OCI-LY1 (cell line): Measurements from ENCODE around the gene OSBPL2.

Experiments
- H2AFZ ChIP-seq: fragments of 200-600 bp; sonication (generic), shearing (Covaris generic); 2 replicates; pipeline ENCODE4 v1.6.0; 2014; ENCODE audit warnings: antibody characterized with exemption, mild to moderate bottlenecking, low read length
- H3F3A ChIP-seq: fragments of 200-600 bp; sonication (generic), shearing (Covaris generic); 2 replicates; pipeline ENCODE4 v1.6.0; 2014; ENCODE audit warnings: mild to moderate bottlenecking, antibody characterized with exemption, low read length, moderate library complexity; ENCODE audit not compliant: insufficient read depth
- H3K27ac ChIP-seq: fragments of 200-600 bp; sonication (generic); 2 replicates; pipeline ENCODE4 v1.5.1; 2014; ENCODE audit warnings: low read length, mixed run types, mild to moderate bottlenecking, low read depth; ENCODE audit not compliant: poor library complexity, severe bottlenecking
- H3K27me3 ChIP-seq: fragments of 200-600 bp; sonication (generic); 2 replicates; pipeline ENCODE4 v1.6.0; 2014; ENCODE audit warnings: antibody characterized with exemption, mild to moderate bottlenecking, low read length, moderate library complexity; ENCODE audit not compliant: insufficient read depth
- H3K36me3 ChIP-seq: fragments of 200-600 bp; sonication (generic); 2 replicates; pipeline ENCODE4 v1.6.1; 2014; ENCODE audit warnings: mild to moderate bottlenecking, antibody characterized with exemption, low read length, moderate library complexity, mixed read lengths; ENCODE audit not compliant: insufficient read depth
- H3K4me1 ChIP-seq: fragments of 200-600 bp; sonication (generic); 2 replicates; pipeline ENCODE4 v1.5.1; 2014; ENCODE audit warnings: mild to moderate bottlenecking, low read length, moderate library complexity; ENCODE audit not compliant: insufficient read depth, severe bottlenecking
- H3K4me2 ChIP-seq: fragments of 200-600 bp; sonication (generic), shearing (Covaris generic); 2 replicates; pipeline ENCODE4 v1.6.1; 2014; ENCODE audit warnings: low read length
- H3K4me3 ChIP-seq: fragments of 200-600 bp; sonication (generic); 2 replicates; pipeline ENCODE4 v1.5.1; 2014; ENCODE audit warnings: low read length, low read depth, mild to moderate bottlenecking, mixed read lengths; ENCODE audit not compliant: poor library complexity, severe bottlenecking
- H3K79me2 ChIP-seq: fragments of 200-600 bp; shearing (Covaris generic); 2 replicates; pipeline ENCODE4 v1.6.1; 2016; ENCODE audit warnings: mixed run types, low read length, mixed read lengths; ENCODE audit not compliant: insufficient read depth
- H3K9ac ChIP-seq: fragments of 200-600 bp; sonication (generic), shearing (Covaris generic); 2 replicates; pipeline ENCODE4 v1.6.1; 2014; ENCODE audit warnings: mild to moderate bottlenecking, low read length, mixed read lengths
- H3K9me2 ChIP-seq: fragments of 200-600 bp; sonication (generic), shearing (Covaris generic); 2 replicates; pipeline ENCODE4 v1.6.1; 2014; ENCODE audit warnings: low read depth, mild to moderate bottlenecking, low read length, mixed read lengths
- H3K9me3 ChIP-seq: fragments of 200-600 bp; shearing (Covaris generic); 2 replicates; pipeline ENCODE4 v1.6.1; 2014; ENCODE audit warnings: low read length, mixed read lengths
- H4K20me1 ChIP-seq: fragments of 200-600 bp; sonication (generic), shearing (Covaris generic); 2 replicates; pipeline ENCODE4 v1.6.0; 2016; ENCODE audit warnings: mild to moderate bottlenecking, low read length; ENCODE audit not compliant: insufficient read depth
- EZH2 ChIP-seq: fragments of 200-600 bp; sonication (generic), shearing (Covaris generic); IDR thresholded peaks from 2 replicates; pipeline ENCODE4 v1.8.0; 2017; ENCODE audit warnings: borderline replicate concordance, mixed run types, mild to moderate bottlenecking, antibody characterized with exemption, low read length, moderate library complexity, mixed read lengths
- TF ChIP-seq, protein P1 (sequence below): fragments of 200-600 bp; sonication (generic), shearing (Covaris generic); IDR thresholded peaks from 2 replicates; pipeline ENCODE4 v1.5.1; 2017; ENCODE audit warnings: mild to moderate bottlenecking, antibody characterized with exemption, low read length, moderate library complexity, mixed read lengths

OSBPL2 gene

DNA sequence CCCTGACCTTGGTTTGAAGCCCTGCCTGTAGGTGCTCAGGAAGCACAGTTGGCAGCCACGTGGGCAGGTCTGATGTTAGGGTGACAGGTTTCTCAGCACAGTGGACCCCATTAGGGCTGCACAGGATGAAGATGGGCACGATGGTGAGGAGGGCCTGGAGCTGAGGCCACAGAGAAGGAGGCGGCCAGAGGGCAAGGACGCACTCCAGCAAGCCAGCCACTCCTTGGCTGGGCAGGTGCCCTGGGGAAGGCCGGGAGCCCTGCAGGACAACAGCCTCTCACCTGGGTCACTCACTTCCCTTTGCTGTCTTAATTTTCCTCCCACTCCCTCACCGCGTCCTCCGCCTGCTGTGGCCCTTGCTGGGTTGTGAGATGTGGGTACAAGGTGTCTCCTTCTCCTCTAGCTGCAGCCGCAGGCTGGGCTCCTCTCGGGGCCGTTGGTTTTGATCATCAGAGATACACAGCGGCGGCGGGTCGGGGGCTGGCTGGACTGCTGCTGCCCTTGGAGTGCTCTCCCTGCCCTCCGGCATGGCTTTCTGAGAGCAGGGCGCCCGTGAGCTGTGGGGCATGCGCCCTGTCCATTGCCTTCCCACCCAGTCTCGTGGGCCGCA, 5.7 kb downstream of the OSBPL2 start:
- H3K4me2 ChIP-seq: no peak overlapping the region
- H3K9me3 ChIP-seq: no peaks in the 10 kb centered on the region
- H3K9ac ChIP-seq: no peak overlapping the region
- no peaks in the 10 kb centered on the region for H3K9me2 ChIP-seq
- H2AFZ ChIP-seq: no peak overlapping the region
- H3K4me1 ChIP-seq: peaks cover 12% of the 10 kb centered on the region
- H3F3A ChIP-seq: no peaks in the 10 kb centered on the region
- no peak overlapping the region for H3K4me3 ChIP-seq
- no peaks in the 10 kb centered on the region for H4K20me1 ChIP-seq
- 0 out of 2 replicates have a peak, but pooled peaks cover 3% of the 10 kb centered on the region for H3K79me2 ChIP-seq
- H3K27ac ChIP-seq: no peak overlapping the region
- no peaks in the 10 kb centered on the region for H3K27me3 ChIP-seq
- TF ChIP-seq, protein P1, sequence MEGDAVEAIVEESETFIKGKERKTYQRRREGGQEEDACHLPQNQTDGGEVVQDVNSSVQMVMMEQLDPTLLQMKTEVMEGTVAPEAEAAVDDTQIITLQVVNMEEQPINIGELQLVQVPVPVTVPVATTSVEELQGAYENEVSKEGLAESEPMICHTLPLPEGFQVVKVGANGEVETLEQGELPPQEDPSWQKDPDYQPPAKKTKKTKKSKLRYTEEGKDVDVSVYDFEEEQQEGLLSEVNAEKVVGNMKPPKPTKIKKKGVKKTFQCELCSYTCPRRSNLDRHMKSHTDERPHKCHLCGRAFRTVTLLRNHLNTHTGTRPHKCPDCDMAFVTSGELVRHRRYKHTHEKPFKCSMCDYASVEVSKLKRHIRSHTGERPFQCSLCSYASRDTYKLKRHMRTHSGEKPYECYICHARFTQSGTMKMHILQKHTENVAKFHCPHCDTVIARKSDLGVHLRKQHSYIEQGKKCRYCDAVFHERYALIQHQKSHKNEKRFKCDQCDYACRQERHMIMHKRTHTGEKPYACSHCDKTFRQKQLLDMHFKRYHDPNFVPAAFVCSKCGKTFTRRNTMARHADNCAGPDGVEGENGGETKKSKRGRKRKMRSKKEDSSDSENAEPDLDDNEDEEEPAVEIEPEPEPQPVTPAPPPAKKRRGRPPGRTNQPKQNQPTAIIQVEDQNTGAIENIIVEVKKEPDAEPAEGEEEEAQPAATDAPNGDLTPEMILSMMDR: no peak
- no peak for TF ChIP-seq EZH2
- peaks cover 15% of the 10 kb centered on the region; the same call in 1 of the 2 replicates for H3K36me3 ChIP-seq

DNA sequence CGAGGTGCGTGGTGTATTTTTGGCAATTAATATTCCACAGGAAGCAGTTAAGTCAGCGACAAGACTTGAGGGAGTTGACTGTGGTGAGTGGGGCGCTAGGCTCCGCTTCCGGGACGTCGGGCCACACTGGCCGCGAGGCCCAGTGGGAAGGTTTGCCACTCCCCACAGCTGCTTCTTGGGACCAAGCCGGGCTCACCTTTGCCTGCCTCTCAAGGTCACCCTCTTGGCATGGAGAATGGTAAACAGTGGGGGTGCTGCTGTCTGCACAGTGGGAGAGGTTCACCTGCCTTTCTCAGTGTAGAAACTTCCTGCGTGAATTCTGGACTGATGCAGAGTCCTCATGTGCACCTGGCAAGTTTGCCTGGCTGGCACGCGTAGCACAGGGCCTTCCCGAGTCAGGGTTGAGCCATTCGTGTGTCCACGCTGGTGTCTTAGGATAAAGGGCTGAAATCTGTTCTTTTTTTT, 6.4 kb downstream of the OSBPL2 start:
- Histone ChIP-seq H3K27ac (no peak overlapping the region), H3K4me1 (peaks cover 6% of the 10 kb centered on the region), H3K36me3 (peaks cover 15% of the 10 kb centered on the region; the same call in 1 of the 2 replicates), H3K9ac (no peak overlapping the region), H3K9me2 (no peaks in the 10 kb centered on the region), H3K79me2 (0 out of 2 replicates have a peak, but pooled peaks cover 3% of the 10 kb centered on the region), H3F3A (no peaks in the 10 kb centered on the region), H3K27me3 (no peaks in the 10 kb centered on the region), H3K9me3 (no peaks in the 10 kb centered on the region), H3K4me3 (no peak overlapping the region), H2AFZ (no peak overlapping the region), H3K4me2 (no peak overlapping the region), H4K20me1 (no peaks in the 10 kb centered on the region)
- TF ChIP-seq EZH2: no peak
- TF ChIP-seq, protein P1: no peak

DNA sequence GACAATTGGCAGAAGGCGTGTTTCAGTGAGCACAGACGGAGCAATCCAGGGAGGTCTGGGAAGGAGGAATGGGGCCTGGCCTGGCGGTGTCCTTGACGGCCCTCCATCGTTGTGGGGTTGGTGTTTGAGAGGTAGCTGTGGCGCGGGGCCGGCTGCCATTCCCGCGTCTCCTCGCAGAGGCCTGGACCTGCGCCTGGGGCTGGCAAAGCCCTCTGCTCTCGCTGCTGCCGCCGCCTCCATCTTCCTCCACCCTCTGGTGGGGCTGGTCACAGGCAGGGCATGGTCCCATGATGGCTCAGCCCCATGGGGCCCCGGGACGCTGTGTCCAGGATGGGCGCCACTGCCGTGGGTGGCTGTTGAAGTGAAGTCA, 7.6 kb downstream of the OSBPL2 start:
- 0 out of 2 replicates have a peak, but pooled peaks cover 3% of the 10 kb centered on the region for H3K79me2 ChIP-seq
- H3K27ac ChIP-seq: no peak overlapping the region
- no peaks in the 10 kb centered on the region for H4K20me1 ChIP-seq

More for the DNA sequence above, 7.6 kb downstream of the OSBPL2 start:
- Histone ChIP-seq H2AFZ (no peak overlapping the region), H3K9me2 (no peaks in the 10 kb centered on the region), H3F3A (no peaks in the 10 kb centered on the region), H3K9ac (no peak overlapping the region), H3K9me3 (no peaks in the 10 kb centered on the region), H3K27me3 (no peaks in the 10 kb centered on the region), H3K4me1 (no peaks in the 10 kb centered on the region), H3K36me3 (peaks cover 15% of the 10 kb centered on the region; the same call in 1 of the 2 replicates), H3K4me2 (no peak overlapping the region), H3K4me3 (no peak overlapping the region)
- TF ChIP-seq EZH2: no peak
- TF ChIP-seq, protein P1: no peak
